GM23338 (cell line): ENCODE results near the gene WDR19. TPM values are rescaled to one million over a fixed set of nuclear protein-coding genes. Genes with fewer than 3 reads are reported as not detected.

Experiments used
- ATAC-seq: fragments of 200-7000 bp; cut with Tn5 transposase; 3 replicates; pipeline ENCODE4 v1.9.1; 2020
- DNase-seq: peaks from one replicate; pipeline ENCODE4 v3.0.0-alpha.2; 2015; ENCODE audit warnings: low spot score
- H2AFZ ChIP-seq: fragments of 200-600 bp; sonication (generic); 2 replicates; pipeline ENCODE4 v1.8.0; 2016; ENCODE audit warnings: antibody characterized with exemption, mild to moderate bottlenecking, moderate library complexity
- H3F3A ChIP-seq: fragments of 200-600 bp; sonication (generic); replicated peaks from 2 replicates; pipeline ENCODE4 v1.8.0; 2017; ENCODE audit warnings: antibody characterized with exemption, mixed run types, low read depth
- H3K27ac ChIP-seq: fragments of 200-600 bp; sonication (generic); 2 replicates; pipeline ENCODE4 v1.6.1; 2016; ENCODE audit warnings: low read depth
- H3K27me3 ChIP-seq: fragments of 200-600 bp; sonication (generic); 2 replicates; pipeline ENCODE4 v1.8.0; 2016; ENCODE audit warnings: mild to moderate bottlenecking, mixed run types, moderate library complexity; ENCODE audit not compliant: insufficient read depth
- H3K36me3 ChIP-seq: fragments of 200-600 bp; sonication (generic); 2 replicates; pipeline ENCODE4 v1.8.0; 2016; ENCODE audit warnings: mild to moderate bottlenecking; ENCODE audit not compliant: insufficient read depth
- H3K4me1 ChIP-seq: fragments of 200-600 bp; sonication (generic); 2 replicates; pipeline ENCODE4 v1.8.0; 2016; ENCODE audit warnings: mild to moderate bottlenecking, moderate library complexity; ENCODE audit not compliant: insufficient read depth
- H3K4me2 ChIP-seq: fragments of 200-600 bp; sonication (generic); 2 replicates; pipeline ENCODE4 v1.7.1; 2017; ENCODE audit warnings: mixed run types
- H3K4me3 ChIP-seq: fragments of 200-600 bp; sonication (generic); 2 replicates; pipeline ENCODE4 v1.6.1; 2016; ENCODE audit warnings: mixed run types
- H3K79me2 ChIP-seq: fragments of 200-600 bp; sonication (generic); replicated peaks from 2 replicates; pipeline ENCODE4 v1.8.0; 2017; ENCODE audit warnings: mild to moderate bottlenecking; ENCODE audit not compliant: insufficient read depth
- H3K9me2 ChIP-seq: fragments of 200-600 bp; sonication (generic); 2 replicates; pipeline ENCODE4 v1.8.0; 2017; ENCODE audit not compliant: insufficient read depth
- H4K20me1 ChIP-seq: fragments of 200-600 bp; sonication (generic); replicated peaks from 2 replicates; pipeline ENCODE4 v1.8.0; 2017; ENCODE audit warnings: mild to moderate bottlenecking; ENCODE audit not compliant: insufficient read depth
- H3K27ac Mint-ChIP-seq: 2 replicates; pipeline ENCODE4 v1.8.0; 2020; ENCODE audit warnings: inconsistent platforms, mild to moderate bottlenecking, moderate library complexity, mixed read lengths
- H3K27me3 Mint-ChIP-seq: 3 replicates; pipeline ENCODE4 v1.8.0; 2022; ENCODE audit warnings: low read depth, mild to moderate bottlenecking, moderate library complexity, mixed read lengths, inconsistent platforms; ENCODE audit not compliant: insufficient read depth, poor library complexity
- H3K36me3 Mint-ChIP-seq: 3 replicates; pipeline ENCODE4 v1.8.0; 2021; ENCODE audit warnings: low read depth, mild to moderate bottlenecking, inconsistent platforms, moderate library complexity, mixed read lengths
- H3K4me1 Mint-ChIP-seq: 3 replicates; pipeline ENCODE4 v1.8.0; 2020; ENCODE audit warnings: mild to moderate bottlenecking, inconsistent platforms, mixed read lengths
- H3K4me3 Mint-ChIP-seq: 3 replicates; pipeline ENCODE4 v1.8.0; 2021; ENCODE audit warnings: moderate library complexity, mild to moderate bottlenecking, inconsistent platforms, mixed read lengths
- H3K9me3 Mint-ChIP-seq: 3 replicates; pipeline ENCODE4 v1.8.0; 2020; ENCODE audit warnings: moderate library complexity, mild to moderate bottlenecking, inconsistent platforms, mixed read lengths
- EZH2 ChIP-seq: fragments of 200-600 bp; sonication (generic); IDR thresholded peaks from one replicate; pipeline ENCODE4 v1.8.0; 2017; ENCODE audit warnings: antibody characterized with exemption, mild to moderate bottlenecking, low read depth; ENCODE audit not compliant: unreplicated experiment
- EZH2phosphoT487 ChIP-seq: fragments of 200-600 bp; sonication (generic); IDR thresholded peaks from one replicate; pipeline ENCODE4 v1.8.1; 2018; ENCODE audit warnings: antibody characterized with exemption; ENCODE audit not compliant: unreplicated experiment
- JUNB ChIP-seq: IDR thresholded peaks from one replicate; pipeline ENCODE4 v1.6.1; 2016; ENCODE audit warnings: antibody characterized with exemption; ENCODE audit not compliant: unreplicated experiment
- NANOG ChIP-seq: IDR thresholded peaks from 2 replicates; pipeline ENCODE4 v1.6.1; 2016; ENCODE audit warnings: antibody characterized with exemption, borderline replicate concordance
- POLR2AphosphoS5 ChIP-seq: IDR thresholded peaks from 2 replicates; pipeline ENCODE4 v1.6.1; 2016; ENCODE audit warnings: antibody characterized with exemption, low read depth
- STAT1 ChIP-seq: IDR thresholded peaks from one replicate; pipeline ENCODE4 v1.6.1; 2016; ENCODE audit warnings: antibody characterized with exemption; ENCODE audit not compliant: unreplicated experiment
- ZNF114 ChIP-seq: fragments of 250-450 bp; sonication (Bioruptor Pico); IDR thresholded peaks from 2 replicates; pipeline ENCODE4 v1.5.0; 2020; ENCODE audit warnings: mild to moderate bottlenecking, moderate library complexity
- ZNF331 ChIP-seq: fragments of 250-450 bp; sonication (Bioruptor Pico); IDR thresholded peaks from 2 replicates; pipeline ENCODE4 v1.5.0; 2020; ENCODE audit warnings: low read depth, mild to moderate bottlenecking, moderate library complexity
- polyA plus RNA-seq: library from polyadenylated mRNA; unstranded; fragments of >200 nt; fragmentation: Nextera tagmentation; extraction: Ambion mirVana; gene quantifications from 2 replicates; pipeline ENCODE4 v1.2.1, GENCODE V29; 2016
- total RNA-seq: library from RNA; depleted of rRNA; stranded (reverse); fragments of >200 nt; shearing (Covaris generic); gene quantifications from 2 replicates; pipeline ENCODE4 v1.2.3, GENCODE V29; 2014
- TF ChIP-seq, protein P1 (sequence below): IDR thresholded peaks from one replicate; pipeline ENCODE4 v1.6.1; 2018; ENCODE audit warnings: antibody characterized with exemption; ENCODE audit not compliant: unreplicated experiment
- TF ChIP-seq, protein P2 (sequence below): IDR thresholded peaks from 2 replicates; pipeline ENCODE4 v1.6.1; 2016; ENCODE audit warnings: antibody characterized with exemption
- TF ChIP-seq, protein P3 (sequence below), 2 experiments: fragments of 200-600 bp in 1 of 2; sonication (generic) in 1 of 2; conservative IDR thresholded peaks; 2 replicates each; pipeline versions ENCODE4 v1.5.1 to v1.6.1; 2016 to 2017; ENCODE audit warnings: antibody characterized with exemption in 2 of 2, low read depth in 2 of 2, mild to moderate bottlenecking in 2 of 2, moderate library complexity in 1 of 2
- TF ChIP-seq, protein P4 (sequence below): fragments of 250-450 bp; sonication (Bioruptor Pico); IDR thresholded peaks from 2 replicates; pipeline ENCODE4 v1.5.0; 2020; ENCODE audit warnings: mild to moderate bottlenecking, moderate library complexity

Gene WDR19
- total and polyA plus RNA-seq, 2 experiments from 2014 or later = 17.2 to 23.7 TPM

DNA sequence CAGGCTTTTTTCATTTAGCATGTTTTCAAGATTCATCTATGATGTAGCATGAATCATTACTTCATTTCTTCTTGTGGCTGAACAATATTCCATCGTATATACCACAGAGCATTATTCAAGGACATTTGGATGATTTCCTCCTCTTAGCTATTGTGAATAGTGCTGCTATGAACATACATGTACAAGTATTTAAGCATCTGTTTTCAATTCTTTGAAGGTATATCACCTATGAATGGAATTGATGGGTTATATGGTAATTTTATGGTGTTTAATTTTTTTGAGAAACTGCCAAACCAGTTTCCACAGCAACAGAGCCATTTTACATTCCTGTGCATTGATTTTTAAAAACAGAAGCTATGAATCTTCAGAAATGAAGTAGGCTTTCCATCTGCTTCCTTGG lies 36.1 kb upstream of the WDR19 start (continued):
- TF ChIP-seq EZH2phosphoT487 = no peak
- no peak for TF ChIP-seq ZNF114 (CRISPR knock-in tag)
- TF ChIP-seq, protein P1, sequence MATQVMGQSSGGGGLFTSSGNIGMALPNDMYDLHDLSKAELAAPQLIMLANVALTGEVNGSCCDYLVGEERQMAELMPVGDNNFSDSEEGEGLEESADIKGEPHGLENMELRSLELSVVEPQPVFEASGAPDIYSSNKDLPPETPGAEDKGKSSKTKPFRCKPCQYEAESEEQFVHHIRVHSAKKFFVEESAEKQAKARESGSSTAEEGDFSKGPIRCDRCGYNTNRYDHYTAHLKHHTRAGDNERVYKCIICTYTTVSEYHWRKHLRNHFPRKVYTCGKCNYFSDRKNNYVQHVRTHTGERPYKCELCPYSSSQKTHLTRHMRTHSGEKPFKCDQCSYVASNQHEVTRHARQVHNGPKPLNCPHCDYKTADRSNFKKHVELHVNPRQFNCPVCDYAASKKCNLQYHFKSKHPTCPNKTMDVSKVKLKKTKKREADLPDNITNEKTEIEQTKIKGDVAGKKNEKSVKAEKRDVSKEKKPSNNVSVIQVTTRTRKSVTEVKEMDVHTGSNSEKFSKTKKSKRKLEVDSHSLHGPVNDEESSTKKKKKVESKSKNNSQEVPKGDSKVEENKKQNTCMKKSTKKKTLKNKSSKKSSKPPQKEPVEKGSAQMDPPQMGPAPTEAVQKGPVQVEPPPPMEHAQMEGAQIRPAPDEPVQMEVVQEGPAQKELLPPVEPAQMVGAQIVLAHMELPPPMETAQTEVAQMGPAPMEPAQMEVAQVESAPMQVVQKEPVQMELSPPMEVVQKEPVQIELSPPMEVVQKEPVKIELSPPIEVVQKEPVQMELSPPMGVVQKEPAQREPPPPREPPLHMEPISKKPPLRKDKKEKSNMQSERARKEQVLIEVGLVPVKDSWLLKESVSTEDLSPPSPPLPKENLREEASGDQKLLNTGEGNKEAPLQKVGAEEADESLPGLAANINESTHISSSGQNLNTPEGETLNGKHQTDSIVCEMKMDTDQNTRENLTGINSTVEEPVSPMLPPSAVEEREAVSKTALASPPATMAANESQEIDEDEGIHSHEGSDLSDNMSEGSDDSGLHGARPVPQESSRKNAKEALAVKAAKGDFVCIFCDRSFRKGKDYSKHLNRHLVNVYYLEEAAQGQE = no peak
- TF ChIP-seq, protein P2, sequence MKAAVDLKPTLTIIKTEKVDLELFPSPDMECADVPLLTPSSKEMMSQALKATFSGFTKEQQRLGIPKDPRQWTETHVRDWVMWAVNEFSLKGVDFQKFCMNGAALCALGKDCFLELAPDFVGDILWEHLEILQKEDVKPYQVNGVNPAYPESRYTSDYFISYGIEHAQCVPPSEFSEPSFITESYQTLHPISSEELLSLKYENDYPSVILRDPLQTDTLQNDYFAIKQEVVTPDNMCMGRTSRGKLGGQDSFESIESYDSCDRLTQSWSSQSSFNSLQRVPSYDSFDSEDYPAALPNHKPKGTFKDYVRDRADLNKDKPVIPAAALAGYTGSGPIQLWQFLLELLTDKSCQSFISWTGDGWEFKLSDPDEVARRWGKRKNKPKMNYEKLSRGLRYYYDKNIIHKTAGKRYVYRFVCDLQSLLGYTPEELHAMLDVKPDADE = no peak

DNA sequence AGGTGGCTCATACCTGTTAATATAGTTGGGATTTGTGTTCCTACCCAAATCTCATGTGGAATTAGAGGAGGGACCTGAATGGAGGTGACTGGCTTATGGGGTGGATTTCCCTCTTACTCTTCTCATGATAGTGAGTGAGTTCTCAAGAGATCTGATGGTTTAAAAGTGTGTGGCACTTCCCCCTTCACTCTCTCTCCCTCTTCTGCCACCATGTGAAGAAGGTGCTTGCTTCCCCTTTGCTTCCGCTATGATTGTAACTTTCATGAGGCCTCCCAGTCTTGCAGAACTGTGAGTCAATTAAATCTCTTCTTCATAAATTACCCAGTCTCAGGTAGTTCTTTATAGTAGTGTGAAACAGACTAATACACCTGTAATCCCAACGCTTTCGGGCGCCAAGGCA lies 28.3 kb upstream of the WDR19 start:
- H3K36me3 Mint-ChIP-seq = no peaks in the 10 kb centered on the region
- no peaks in the 10 kb centered on the region for H3K27me3 Mint-ChIP-seq
- Histone ChIP-seq H4K20me1 (no peaks in the 10 kb centered on the region), H3K79me2 (no peaks in the 10 kb centered on the region), H2AFZ (no peak overlapping the region), H3K36me3 (no peaks in the 10 kb centered on the region), H3F3A (no peaks in the 10 kb centered on the region), H3K27ac (no peak overlapping the region), H3K4me1 (no peaks in the 10 kb centered on the region), H3K27me3 (no peaks in the 10 kb centered on the region), H3K4me3 (no peak overlapping the region), H3K9me2 (no peaks in the 10 kb centered on the region), H3K4me2 (no peak overlapping the region)
- ATAC-seq = no peak
- no peak for DNase-seq
- H3K9me3 Mint-ChIP-seq = no peaks in the 10 kb centered on the region
- H3K4me1 Mint-ChIP-seq = no peaks in the 10 kb centered on the region
- H3K4me3 Mint-ChIP-seq = no peak overlapping the region
- no peak overlapping the region; the same call in 1 of the 2 replicates for H3K27ac Mint-ChIP-seq
- TF ChIP-seq POLR2AphosphoS5 (no peak), STAT1 (no peak), JUNB (no peak), ZNF331 (CRISPR knock-in tag) (no peak), EZH2phosphoT487 (no peak), ZNF114 (CRISPR knock-in tag) (no peak), NANOG (no peak), EZH2 (no peak)
- TF ChIP-seq, protein P2 = no peak
- TF ChIP-seq, protein P3, sequence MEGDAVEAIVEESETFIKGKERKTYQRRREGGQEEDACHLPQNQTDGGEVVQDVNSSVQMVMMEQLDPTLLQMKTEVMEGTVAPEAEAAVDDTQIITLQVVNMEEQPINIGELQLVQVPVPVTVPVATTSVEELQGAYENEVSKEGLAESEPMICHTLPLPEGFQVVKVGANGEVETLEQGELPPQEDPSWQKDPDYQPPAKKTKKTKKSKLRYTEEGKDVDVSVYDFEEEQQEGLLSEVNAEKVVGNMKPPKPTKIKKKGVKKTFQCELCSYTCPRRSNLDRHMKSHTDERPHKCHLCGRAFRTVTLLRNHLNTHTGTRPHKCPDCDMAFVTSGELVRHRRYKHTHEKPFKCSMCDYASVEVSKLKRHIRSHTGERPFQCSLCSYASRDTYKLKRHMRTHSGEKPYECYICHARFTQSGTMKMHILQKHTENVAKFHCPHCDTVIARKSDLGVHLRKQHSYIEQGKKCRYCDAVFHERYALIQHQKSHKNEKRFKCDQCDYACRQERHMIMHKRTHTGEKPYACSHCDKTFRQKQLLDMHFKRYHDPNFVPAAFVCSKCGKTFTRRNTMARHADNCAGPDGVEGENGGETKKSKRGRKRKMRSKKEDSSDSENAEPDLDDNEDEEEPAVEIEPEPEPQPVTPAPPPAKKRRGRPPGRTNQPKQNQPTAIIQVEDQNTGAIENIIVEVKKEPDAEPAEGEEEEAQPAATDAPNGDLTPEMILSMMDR (conservative IDR thresholded peaks at IDR 0.05; ENCODE audit: low read depth in 2 of 2) = no peak
- TF ChIP-seq, protein P4, sequence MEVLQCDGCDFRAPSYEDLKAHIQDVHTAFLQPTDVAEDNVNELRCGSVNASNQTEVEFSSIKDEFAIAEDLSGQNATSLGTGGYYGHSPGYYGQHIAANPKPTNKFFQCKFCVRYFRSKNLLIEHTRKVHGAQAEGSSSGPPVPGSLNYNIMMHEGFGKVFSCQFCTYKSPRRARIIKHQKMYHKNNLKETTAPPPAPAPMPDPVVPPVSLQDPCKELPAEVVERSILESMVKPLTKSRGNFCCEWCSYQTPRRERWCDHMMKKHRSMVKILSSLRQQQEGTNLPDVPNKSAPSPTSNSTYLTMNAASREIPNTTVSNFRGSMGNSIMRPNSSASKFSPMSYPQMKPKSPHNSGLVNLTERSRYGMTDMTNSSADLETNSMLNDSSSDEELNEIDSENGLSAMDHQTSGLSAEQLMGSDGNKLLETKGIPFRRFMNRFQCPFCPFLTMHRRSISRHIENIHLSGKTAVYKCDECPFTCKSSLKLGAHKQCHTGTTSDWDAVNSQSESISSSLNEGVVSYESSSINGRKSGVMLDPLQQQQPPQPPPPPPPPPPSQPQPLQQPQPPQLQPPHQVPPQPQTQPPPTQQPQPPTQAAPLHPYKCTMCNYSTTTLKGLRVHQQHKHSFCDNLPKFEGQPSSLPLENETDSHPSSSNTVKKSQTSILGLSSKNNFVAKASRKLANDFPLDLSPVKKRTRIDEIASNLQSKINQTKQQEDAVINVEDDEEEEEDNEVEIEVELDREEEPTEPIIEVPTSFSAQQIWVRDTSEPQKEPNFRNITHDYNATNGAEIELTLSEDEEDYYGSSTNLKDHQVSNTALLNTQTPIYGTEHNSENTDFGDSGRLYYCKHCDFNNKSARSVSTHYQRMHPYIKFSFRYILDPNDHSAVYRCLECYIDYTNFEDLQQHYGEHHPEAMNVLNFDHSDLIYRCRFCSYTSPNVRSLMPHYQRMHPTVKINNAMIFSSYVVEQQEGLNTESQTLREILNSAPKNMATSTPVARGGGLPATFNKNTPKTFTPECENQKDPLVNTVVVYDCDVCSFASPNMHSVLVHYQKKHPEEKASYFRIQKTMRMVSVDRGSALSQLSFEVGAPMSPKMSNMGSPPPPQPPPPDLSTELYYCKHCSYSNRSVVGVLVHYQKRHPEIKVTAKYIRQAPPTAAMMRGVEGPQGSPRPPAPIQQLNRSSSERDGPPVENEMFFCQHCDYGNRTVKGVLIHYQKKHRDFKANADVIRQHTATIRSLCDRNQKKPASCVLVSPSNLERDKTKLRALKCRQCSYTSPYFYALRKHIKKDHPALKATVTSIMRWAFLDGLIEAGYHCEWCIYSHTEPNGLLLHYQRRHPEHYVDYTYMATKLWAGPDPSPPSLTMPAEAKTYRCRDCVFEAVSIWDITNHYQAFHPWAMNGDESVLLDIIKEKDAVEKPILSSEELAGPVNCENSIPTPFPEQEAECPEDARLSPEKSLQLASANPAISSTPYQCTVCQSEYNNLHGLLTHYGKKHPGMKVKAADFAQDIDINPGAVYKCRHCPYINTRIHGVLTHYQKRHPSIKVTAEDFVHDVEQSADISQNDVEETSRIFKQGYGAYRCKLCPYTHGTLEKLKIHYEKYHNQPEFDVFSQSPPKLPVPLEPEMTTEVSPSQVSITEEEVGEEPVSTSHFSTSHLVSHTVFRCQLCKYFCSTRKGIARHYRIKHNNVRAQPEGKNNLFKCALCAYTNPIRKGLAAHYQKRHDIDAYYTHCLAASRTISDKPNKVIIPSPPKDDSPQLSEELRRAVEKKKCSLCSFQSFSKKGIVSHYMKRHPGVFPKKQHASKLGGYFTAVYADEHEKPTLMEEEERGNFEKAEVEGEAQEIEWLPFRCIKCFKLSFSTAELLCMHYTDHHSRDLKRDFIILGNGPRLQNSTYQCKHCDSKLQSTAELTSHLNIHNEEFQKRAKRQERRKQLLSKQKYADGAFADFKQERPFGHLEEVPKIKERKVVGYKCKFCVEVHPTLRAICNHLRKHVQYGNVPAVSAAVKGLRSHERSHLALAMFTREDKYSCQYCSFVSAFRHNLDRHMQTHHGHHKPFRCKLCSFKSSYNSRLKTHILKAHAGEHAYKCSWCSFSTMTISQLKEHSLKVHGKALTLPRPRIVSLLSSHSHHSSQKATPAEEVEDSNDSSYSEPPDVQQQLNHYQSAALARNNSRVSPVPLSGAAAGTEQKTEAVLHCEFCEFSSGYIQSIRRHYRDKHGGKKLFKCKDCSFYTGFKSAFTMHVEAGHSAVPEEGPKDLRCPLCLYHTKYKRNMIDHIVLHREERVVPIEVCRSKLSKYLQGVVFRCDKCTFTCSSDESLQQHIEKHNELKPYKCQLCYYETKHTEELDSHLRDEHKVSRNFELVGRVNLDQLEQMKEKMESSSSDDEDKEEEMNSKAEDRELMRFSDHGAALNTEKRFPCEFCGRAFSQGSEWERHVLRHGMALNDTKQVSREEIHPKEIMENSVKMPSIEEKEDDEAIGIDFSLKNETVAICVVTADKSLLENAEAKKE = no peak
